Tibial artery (tissue), 4 donors: Measurements from ENCODE around the gene PSTPIP1.

Source experiments
- DNase-seq, 2 donors: peaks; one replicate each; pipeline ENCODE4 v3.0.0-alpha.2; 2019
- H3K27ac ChIP-seq, 2 donors: fragments of 200-600 bp; sonication (generic) in 1 of 2; 1 replicate in 1 of 2; 2 replicates in 1 of 2; pipeline ENCODE4 v1.5.1; 2018 to 2019; ENCODE audit warnings: mild to moderate bottlenecking in 1 of 2
- H3K27me3 ChIP-seq, 2 donors: fragments of 200-600 bp; sonication (generic) in 1 of 2; one replicate each; pipeline versions ENCODE4 v1.5.1 to v1.6.0; 2016 to 2019
- H3K36me3 ChIP-seq, 3 donors: fragments of 200-600 bp; sonication (generic) in 2 of 3; one replicate each; pipeline ENCODE4 v1.5.1; 2016 to 2019; ENCODE audit warnings: mild to moderate bottlenecking in 2 of 3
- H3K4me1 ChIP-seq, 4 donors: fragments of 200-600 bp; sonication (generic) in 2 of 4; 1 replicate in 3 of 4; 2 replicates in 1 of 4; pipeline ENCODE4 v1.5.1; 2016 to 2019
- H3K4me3 ChIP-seq, 2 donors: fragments of 200-600 bp; sonication (generic) in 1 of 2; 1 replicate in 1 of 2; 2 replicates in 1 of 2; pipeline ENCODE4 v1.5.1; 2018 to 2019; ENCODE audit warnings: mild to moderate bottlenecking in 2 of 2
- H3K9me3 ChIP-seq, 3 donors: fragments of 200-600 bp; sonication (generic) in 1 of 3; one replicate each; pipeline ENCODE4 v1.5.1; 2016 to 2019
- CTCF ChIP-seq, 2 experiments: fragments of 200-600 bp in 1 of 2; fragments of 450-650 bp in 1 of 2; IDR thresholded peaks; one replicate each; pipeline ENCODE4 v1.5.1; 2017 to 2019; ENCODE audit warnings: antibody characterized with exemption in 2 of 2, mild to moderate bottlenecking in 1 of 2, moderate library complexity in 1 of 2
- intact Hi-C: fragments of 100-400 bp; cut with DNase I; formaldehyde crosslinking; loops from one replicate; pipeline ENCODE4 v1.15.0; 2023; ENCODE audit warnings: low total_unique reads

The PSTPIP1 gene

GRCh38 chr15:76993114-76993725, 1.7 kb upstream of the PSTPIP1 start:
- Histone ChIP-seq H3K9me3 (no peaks in the 10 kb centered on the region), H3K4me1 (peaks cover 0 to 25% (median 18%) of the 10 kb centered on the region in 4 donors), H3K27ac (no peak overlapping the region), H3K36me3 (no peaks in the 10 kb centered on the region), H3K27me3 (no peaks in the 10 kb centered on the region), H3K4me3 (no peak overlapping the region)
- no peak for TF ChIP-seq CTCF (IDR thresholded peaks at IDR 0.05)
- intact Hi-C loops = no loop called here
- peak in 1 of 2 donors; percentile 45 for DNase-seq

GRCh38 chr15:76994001-76994400, 925 bp upstream of the PSTPIP1 start:
- Histone ChIP-seq H3K4me3 (no peak overlapping the region), H3K9me3 (no peaks in the 10 kb centered on the region), H3K27ac (no peak overlapping the region), H3K27me3 (no peaks in the 10 kb centered on the region), H3K36me3 (no peaks in the 10 kb centered on the region), H3K4me1 (peaks cover 0 to 25% (median 18%) of the 10 kb centered on the region in 4 donors)
- TF ChIP-seq CTCF (IDR thresholded peaks at IDR 0.05) = no peak
- intact Hi-C loops = no loop called here
- DNase-seq = peak in 1 of 2 donors; percentile 69

GRCh38 chr15:76994496-76994895, 430 bp upstream of the PSTPIP1 start:
- H3K4me3 ChIP-seq = no peak overlapping the region
- intact Hi-C loops = no loop called here
- no peak for DNase-seq
- peak overlapping the region; percentile 64 to 69 for H3K27ac ChIP-seq
- no peak for TF ChIP-seq CTCF (IDR thresholded peaks at IDR 0.05)
- H3K4me1 ChIP-seq = peaks cover 0 to 25% (median 18%) of the 10 kb centered on the region in 4 donors
- no peaks in the 10 kb centered on the region for H3K9me3 ChIP-seq
- H3K27me3 ChIP-seq = no peaks in the 10 kb centered on the region
- no peaks in the 10 kb centered on the region for H3K36me3 ChIP-seq

GRCh38 chr15:76996076-76996525, 1.2 kb downstream of the PSTPIP1 start:
- no peak for DNase-seq
- Histone ChIP-seq H3K4me1 (peaks cover 0 to 25% (median 18%) of the 10 kb centered on the region in 4 donors), H3K27me3 (no peaks in the 10 kb centered on the region), H3K9me3 (no peaks in the 10 kb centered on the region), H3K4me3 (peak overlapping the region; percentile 9 to 34), H3K36me3 (no peaks in the 10 kb centered on the region), H3K27ac (peak overlapping the region; percentile 25 to 69)
- intact Hi-C loops = no loop called here
- no peak for TF ChIP-seq CTCF (IDR thresholded peaks at IDR 0.05)

- Histone ChIP-seq H3K9me3 (no peaks in the 10 kb centered on the region), H3K4me3 (peak overlapping the region; percentile 9 to 34), H3K4me1 (peaks cover 0 to 25% (median 18%) of the 10 kb centered on the region in 4 donors), H3K27me3 (no peaks in the 10 kb centered on the region), H3K36me3 (no peaks in the 10 kb centered on the region), H3K27ac (peak overlapping the region; percentile 25 to 69)
- no peak for TF ChIP-seq CTCF (IDR thresholded peaks at IDR 0.05)
- DNase-seq = peak; percentile 51 to 75
- intact Hi-C loops = no loop called here
Measured at GRCh38 chr15:76996526-76997401, 1.8 kb downstream of the PSTPIP1 start.
